Stimulated activated CD4-positive, alpha-beta T cell treated with anti-CD3 and anti-CD28 coated beads, Interleukin-15, amount 100 ng/mL, for 1 hour (primary cell): ENCODE data around the gene SLC12A1.

Experiments
- DNase-seq, 2 donors: peaks; one replicate each; pipeline ENCODE4 v3.0.0-alpha.2; 2020; ENCODE audit warnings: low read depth in 1 of 2, low spot score in 1 of 2

SLC12A1 gene

DNA sequence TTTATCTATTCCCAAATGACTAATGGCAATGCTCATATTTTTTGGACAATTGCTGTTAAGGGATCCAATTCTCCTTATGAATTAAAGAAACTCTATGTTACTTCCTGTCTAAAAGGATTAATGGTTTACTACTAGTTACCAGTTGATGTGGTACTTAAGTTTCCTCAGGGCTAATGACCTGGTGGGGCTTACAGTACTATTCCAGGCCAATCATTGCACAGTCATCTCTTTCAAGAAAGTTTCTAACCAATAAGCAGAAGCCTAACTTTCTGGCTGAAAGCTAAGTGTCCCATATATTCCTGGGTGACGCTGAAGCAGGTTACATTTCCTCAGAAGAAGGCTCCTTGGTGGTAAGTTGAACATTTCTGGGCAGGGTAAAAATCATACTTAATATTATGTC, at the start of gene SLC12A1:
SLC12A1 (plus strand) TSS at position 322 of the 400 bp plus-strand sequence. CDS start 1,418 bp downstream, outside the sequence.
- no peak for DNase-seq

DNA sequence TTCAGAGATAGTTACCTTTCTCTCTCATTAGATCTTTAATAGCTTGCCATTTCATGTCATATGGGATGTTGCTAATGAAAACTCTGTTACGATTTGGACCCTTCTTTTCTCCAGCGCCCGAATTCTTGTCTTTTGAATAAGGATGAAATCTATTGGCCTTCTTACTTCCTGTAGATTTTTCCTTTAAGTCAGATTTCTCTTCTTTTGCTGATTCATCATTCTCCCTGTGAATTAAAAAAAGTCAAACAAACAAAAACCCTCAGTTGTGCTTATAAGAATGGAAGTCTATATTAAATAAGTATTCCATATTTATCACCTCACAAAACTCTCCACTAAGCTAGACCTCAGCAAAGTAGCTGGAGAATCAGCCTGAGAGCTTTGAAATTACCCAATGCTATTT, 37.5 kb upstream of the SLC12A1 start:
- DNase-seq: no peak

DNA sequence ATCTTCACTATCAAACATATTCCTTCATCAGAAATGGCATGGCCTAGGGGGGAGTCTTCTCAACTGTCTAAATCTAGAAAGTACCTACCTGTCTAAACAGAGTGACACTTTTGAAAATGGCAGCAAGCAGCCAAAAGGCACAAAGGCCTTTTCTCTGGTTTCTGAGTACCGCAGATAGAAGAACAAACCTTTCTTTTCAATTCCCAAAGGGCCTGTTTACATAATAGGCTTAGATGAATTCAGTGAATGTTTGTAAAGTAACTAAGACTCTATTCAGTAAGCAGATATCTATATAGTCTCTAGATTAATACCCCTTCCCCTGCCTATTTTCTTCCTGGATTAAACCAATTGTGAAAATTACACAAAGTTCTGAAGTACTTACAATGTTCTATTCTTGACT, 35.1 kb upstream of the SLC12A1 start:
- no peak for DNase-seq

DNA sequence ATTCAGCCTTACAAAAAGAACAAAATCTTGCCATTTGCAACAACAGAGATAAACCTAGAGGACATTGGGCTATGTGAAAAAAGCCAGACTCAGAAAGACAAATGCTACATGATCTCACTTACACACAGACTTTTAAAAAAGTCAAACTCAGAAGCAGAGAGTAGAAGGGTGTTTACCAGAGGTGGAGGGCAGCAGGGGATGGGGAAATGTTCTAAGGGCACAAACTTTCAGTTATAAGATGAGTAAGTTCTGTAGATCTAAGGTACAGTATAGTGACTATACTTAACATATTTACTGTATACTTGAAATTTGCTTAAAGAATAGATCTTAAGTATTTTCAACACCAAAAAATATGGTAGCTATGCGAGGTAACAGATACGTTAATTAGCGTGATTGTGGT, 31.0 kb upstream of the SLC12A1 start:
- no peak for DNase-seq

DNA sequence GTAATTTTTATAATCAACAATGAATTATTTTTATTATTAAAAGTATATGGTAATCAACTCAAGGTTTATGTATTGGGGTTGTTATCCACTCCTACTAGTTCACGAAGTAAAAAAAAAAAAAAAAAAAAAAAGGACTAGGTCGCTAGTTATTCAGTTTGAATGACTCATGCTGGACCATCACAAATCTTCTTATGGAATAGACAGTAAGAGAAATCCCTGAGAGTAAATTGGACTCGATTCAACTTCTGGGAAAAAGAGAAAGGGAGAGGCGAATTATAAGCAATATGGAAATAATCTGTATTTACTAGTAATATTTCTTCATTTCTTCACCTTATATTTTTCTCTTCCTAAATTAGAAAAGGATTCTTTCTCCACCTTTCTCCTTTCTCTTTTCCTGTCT, 30.0 kb upstream of the SLC12A1 start:
- no peak for DNase-seq

DNA sequence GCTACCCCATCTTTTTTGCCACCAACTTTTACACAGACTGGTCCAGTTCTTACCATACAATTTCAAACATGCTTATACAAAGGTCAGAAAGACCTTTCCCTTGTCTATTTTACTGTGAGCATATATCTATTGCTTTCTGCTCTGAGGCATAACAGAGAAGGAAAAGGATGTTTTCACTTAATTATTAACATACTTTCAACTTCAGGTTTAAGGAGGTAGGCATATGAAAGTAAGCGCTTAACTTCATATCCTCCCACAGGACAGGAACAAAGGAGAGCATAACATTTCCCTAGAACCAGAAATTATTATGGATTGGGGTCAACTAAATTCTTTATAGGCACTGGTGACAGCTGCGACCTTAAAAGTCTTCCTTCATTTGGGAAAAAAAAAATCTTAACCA, 29.1 kb upstream of the SLC12A1 start:
- no peak for DNase-seq

DNA sequence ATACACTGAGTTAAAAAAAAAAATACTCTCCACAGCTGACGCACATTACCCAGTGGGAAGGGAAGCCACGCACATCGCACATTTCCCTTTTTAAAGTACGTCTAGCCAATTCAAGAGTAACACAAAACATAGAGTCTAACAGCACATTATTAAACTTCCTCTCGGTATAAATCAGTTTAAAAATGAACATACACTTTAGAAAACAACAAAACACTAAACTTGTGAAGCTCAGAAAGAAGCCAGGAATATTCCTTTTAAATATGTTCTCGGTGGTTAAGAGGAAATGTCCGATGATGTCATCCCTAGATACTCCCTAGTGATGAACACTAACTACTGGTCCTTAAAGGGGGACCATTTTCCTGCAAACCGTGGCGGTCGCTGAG, 28.7 kb upstream of the SLC12A1 start:
- no peak for DNase-seq

DNA sequence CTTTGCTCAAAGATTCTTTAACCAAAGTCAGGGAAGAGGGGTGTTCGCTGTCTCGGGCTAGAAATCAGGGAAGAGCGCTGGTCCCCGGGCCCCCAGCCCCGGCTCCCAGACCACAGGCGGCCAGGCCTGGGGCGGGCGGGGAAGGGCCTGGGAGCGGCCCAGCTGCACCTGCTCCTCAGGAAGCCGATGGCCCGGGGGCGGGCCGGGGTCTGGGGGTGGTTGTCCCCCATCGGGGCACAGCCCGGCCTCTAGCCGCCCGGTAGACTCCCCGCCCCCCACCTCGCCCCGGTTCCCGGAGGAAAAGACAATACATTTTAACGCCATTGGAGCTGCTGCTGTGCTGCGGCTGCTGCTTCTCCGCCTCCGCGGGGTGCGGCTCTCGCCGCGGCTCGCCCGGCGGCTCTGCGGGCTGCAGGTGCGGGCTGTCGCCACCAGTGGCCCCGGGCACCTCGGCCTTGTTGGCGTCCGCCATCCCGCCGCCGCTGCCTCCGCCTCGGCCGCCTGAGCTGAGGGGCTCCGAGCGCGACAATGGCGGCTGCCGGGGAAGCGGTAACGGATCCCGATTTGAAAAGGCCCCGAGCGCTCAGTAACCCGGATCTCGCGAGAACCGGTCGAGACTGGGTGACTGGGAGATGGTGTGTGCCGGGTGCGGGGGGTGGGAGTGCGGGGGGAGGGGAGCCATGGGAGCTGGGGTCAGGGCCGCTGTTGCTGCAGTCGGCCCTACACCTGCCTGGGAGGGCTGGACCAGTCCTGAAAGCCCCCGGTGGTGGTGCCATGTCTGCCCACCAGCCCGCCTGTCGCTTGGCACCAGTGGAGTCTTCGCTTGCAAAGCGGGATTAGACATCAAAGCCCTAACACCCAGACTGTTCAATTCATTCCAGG, 28.1 kb upstream of the SLC12A1 start, which contains the start of gene MYEF2:
MYEF2 (minus strand) TSS at position 530 of the 882 bp plus-strand sequence; CDS start at position 472, 58 bp downstream.
- DNase-seq: peak; percentile 28 to 48

DNA sequence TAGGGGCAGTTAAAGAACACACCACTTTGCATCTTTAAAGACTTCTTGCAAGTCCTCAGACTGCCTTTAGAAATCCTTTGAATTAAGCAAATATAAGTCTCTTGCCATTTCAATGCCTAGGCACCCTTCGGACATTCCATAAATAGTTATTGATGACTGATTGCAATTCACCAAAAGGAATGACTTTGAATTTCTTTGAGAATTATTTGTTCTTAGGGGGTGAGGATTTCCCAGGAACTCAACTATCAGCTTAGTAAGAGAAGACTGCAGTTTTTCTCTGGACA, 27.5 kb upstream of the SLC12A1 start:
- no peak for DNase-seq

DNA sequence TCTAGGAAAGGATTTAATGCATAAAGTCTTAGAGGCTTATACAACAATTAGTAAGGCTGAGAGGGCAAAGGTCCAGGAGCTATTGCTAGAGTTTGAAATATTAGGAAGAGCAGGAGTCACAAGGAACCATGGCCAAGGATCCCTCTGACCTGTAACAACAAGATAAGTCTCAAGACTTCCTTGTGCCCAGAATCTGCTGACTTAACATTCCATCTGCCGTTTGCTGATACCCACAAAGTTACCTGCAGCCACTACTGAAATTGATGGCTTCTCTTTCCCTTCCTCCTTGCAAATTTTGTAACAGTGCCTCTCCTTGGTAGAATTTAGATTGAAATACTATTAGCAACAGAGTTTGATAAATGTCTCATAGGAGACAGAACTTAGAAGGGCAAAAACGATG, 23.4 kb upstream of the SLC12A1 start:
- no peak for DNase-seq

DNA sequence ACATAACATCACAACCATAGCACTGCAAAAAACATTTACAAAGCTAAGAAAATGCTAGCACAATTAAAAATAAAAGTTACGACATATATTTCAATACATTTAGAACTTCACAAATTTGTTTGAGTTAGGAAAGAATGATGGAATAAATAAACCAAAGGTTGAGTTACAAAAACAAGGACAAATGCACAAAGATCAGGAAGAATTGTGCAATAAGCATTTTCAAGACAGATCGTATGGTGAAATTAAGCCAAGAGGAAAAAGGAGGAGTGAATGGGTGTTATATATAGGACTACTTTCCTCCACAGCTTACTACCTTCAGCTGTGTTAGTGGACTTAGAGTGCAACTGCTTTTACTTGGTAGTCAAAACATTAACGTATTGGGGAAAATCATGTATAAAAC, 20.6 kb upstream of the SLC12A1 start:
- DNase-seq: no peak

DNA sequence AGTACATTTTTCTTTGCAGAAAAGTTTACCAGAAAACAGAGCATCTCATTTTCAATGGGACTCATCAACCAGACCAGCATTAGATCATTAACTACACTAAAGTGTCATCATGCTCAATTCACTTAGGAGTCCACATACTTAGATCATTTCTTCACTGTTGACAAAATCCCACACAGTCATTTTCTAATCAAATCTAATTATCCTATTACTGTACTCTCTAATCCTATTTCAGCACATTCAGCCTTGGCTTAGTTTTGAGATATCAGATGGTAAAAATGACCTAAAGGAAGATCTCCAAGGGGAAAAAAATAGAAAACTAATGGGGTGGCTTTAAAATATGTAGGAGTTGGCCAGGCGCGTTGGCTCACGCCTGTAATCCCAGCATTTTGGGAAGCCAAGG, 19.8 kb upstream of the SLC12A1 start:
- DNase-seq: no peak

DNA sequence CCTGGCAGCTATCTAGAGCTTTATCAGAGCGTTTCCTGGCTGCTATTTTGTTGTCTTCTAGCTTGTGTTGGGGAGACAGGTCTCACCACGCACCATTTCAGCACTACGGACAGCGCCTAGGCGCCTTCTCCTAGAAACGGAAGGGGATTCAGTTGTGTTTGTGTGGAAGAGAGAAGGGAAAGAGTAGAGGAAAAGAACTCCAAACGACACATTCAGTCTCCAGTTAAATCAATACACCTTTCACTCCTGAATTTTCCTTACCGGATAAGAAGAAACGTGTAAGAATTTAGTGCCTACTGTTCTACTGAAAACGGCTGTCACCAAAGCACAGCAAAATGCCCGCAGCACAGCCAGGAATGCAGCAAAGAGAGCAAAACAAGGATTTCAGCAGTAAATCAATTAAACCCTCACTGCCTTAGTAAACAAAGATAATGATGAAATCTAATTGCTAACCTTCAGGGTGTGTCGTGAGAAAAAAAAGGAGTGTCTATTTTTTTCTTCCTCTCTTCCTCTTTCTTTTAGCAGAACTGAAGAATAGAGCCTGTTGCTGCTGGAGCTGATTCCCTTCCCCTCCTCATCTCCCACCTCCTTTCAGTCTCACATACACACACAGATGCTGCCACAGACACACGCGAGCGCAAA, 15.0 kb upstream of the SLC12A1 start:
- no peak for DNase-seq

DNA sequence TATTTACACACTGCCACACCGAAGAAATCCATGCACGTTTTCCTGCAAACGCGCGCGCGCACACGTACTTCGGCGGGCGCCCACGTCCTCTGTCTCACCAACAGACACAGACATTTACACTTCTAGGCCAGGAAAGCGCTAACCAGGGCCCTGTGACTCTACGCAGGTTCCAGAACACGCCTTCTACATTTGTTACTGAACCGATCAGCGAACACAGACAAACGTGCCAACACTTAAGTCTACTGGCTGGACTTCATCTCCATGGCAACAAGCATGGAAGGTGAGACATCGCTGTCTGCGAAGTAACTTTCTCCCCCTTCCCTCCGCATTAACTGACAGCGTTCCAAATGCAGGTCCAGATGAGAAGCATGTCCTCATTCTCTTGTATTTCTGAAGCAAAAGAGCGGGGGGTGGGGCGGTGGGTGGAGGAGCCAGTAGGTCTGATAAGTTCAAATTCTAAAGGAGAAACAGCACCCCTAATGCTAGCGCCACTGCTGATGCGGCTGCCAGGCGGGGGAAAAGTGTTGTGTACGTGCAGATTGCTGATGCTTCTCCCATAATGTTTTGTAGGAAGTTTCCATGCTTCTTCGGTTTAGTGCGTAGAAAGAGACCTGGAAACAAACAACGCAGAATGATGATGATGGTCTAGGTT, 14.4 kb upstream of the SLC12A1 start, which contains the start of gene CTXN2:
CTXN2 (plus strand) TSS at position 92 of the 652 bp plus-strand sequence. CDS start 9,636 bp downstream, outside the sequence.
- no peak for DNase-seq

DNA sequence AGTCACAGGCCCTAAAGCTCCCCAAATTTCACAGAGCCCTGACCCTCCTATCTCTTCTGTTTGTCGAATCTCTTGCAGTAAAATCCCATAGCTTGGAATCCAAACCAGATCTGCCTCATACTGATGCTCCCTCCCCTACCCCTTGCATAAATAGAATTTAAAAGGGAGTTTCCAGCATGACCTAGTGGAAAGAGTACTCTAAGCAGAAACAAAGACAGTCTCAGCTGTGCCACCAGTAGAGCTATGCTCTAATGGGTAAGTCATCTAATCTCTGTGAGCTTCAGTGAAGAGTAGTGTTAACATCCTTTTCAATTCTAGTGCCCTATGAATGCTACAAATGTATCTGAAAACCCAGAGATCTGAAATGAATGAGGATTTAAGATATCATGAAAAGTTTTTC, 4.0 kb upstream of the SLC12A1 start:
- no peak for DNase-seq

DNA sequence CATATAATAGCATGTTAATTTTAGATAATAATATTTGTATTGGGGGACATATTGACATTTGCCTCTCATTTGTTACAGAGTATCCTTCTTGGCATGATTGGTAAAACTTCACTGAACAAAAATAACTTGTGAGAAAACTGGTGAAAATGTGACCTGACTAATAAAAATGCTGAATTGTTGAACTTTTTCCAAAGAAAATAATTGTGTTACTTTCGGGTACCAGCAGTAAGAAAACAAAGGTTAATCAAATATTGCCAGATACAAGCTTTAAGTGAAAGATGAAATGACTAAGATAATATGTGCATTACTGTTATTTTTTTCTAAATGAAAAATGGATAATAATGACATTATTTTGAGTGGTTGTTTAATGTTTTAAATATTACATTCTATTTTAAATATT, 15.2 kb downstream of the SLC12A1 start:
- no peak for DNase-seq

DNA sequence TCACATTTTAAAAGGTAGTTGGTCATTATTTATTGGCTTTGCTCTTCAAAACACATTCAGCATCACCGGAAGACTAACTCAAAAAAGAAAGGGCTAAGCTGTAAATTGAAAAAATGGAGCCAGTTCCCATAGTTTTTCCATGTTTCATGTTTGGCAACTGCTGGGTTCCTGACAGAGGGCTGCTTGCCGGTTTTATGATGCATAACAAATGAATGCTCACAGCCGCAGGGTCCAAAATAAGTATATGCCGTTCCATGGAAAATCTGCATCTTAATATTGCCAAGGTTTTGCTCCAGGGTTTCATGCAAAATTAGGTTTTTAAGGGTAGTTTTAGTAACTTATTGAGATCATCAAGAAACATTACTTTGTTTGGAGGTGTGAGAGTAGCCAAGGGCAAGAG, 15.8 kb downstream of the SLC12A1 start:
- DNase-seq: no peak

DNA sequence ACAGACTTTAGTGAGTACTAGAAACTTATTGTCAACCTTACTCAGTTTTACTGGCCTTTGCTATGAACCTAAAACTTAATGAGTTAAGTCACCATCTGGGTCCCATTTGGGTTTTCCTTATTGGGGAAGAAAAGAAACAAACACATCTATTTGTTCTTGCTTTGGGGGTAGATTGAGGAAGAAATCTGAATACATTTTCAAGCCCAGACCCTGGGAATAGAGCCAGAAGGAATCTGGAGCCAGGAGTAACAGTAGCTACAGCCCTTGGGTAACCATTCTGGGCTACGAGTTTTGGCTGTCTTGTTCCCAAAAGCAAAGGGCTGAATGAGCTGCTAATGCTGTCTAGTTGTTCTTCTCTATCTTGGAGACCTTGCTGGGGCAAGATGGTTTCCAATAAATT, 16.5 kb downstream of the SLC12A1 start:
- DNase-seq: no peak

DNA sequence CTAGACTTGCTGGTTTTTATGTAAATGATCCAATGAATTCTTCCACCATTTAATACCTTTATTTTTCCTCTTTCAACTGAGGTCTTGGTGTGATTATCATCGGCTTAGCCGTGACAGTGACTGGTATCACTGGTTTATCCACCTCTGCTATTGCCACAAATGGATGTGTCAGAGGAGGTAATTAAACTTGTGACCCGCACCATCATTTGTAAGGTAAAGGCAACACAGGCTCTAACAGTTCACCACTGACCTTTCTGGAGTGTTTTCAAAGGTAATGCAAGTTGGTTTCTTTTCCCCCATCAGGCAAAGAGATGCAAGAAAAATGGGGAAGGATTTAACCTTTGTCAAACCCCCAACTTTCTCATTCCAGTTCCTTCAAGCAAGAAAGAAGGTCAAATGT, 19.7 kb downstream of the SLC12A1 start:
- DNase-seq: no peak

DNA sequence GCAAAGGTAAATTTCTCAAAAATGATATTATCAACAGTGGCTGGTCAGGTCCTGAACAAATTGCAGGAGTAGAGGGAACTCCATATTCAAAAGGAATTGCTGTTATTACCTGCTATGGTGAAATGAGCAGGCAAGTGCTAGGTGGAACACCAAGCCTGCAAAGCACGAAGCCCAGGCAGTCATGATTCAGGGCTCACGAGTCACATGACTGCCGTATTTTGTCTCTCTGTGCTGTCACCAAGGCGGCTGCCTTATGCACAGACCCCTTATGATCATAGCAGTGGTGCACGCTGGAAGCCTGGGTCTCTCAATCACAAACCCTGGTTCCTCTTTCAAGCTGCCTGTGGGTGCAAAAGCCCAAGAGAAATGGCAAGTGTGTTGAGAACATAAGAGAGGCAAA, 24.4 kb downstream of the SLC12A1 start:
- no peak for DNase-seq

DNA sequence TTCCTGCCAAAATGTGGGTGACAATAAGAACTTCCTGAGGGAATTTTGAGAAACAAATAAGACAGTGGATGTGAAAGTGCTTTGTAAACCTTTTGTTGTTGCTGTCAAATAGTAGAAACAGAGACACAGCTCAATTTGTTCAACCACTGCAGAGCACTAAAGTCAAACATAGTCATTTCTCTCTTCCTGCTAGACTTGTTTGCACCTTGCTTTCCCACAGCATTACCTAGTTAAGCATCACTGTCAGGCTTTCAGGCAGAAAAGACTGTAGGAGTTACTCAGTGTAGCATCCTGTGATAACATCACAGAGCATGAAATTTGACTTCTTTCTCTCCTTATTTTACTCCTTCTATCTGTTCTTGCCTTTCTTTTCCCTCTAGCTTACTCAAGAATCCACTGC, 27.1 kb downstream of the SLC12A1 start:
- DNase-seq: no peak

DNA sequence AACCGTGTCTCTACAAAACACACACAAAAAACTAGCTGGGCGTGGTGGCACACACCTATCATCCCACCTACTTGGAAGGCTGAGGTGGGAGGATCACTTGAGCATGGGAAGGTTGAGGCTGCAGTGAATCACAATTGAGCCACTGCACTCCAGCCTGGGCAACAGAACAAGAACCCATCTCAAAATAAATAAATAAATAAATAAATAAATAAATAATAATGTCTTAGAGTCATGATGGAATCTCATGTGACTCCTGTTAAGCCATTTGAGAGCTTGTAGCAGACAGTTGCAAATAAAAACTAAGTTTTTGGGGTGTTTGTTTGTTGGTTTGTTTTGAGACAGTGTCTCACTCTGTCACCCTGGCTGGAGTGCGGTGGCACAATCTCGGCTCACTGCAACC, 33.2 kb downstream of the SLC12A1 start:
- no peak for DNase-seq
